Lower leg skin (tissue), 3 donors: Measurements from ENCODE around the gene IFITM1.

ENCODE experiments used
- CTCF ChIP-seq, 3 donors: fragments of 450-650 bp; IDR thresholded peaks; one replicate each; pipeline ENCODE4 v1.5.1; 2016; ENCODE audit warnings: antibody characterized with exemption in 3 of 3, mild to moderate bottlenecking in 3 of 3, moderate library complexity in 2 of 3
- POLR2A ChIP-seq, 2 donors: fragments of 450-650 bp; IDR thresholded peaks; one replicate each; pipeline ENCODE4 v1.6.1; 2016 to 2017; ENCODE audit warnings: antibody characterized with exemption in 2 of 2, mild to moderate bottlenecking in 1 of 2, moderate library complexity in 1 of 2

GRCh38 chr11:344836-345578 lies 31.2 kb downstream of the IFITM1 start:
- TF ChIP-seq POLR2A (IDR thresholded peaks at IDR 0.05) (no peak), CTCF (IDR thresholded peaks at IDR 0.05) (no peak)
